HG02840 (cell line): ENCODE data around the gene DIS3.
"Not testable (repeated sequence)": the region's sequence is repeated elsewhere in the genome, so short reads cannot be mapped to it uniquely, and the experiment has no call there.

Experiments used
- ATAC-seq: cut with Tn5 transposase; IDR thresholded peaks from one replicate; pipeline ENCODE4 v1.9.1; 2021; ENCODE audit warnings: mild to moderate bottlenecking, moderate library complexity, moderate number of reproducible peaks; ENCODE audit not compliant: unreplicated experiment, low FRiP score

Gene DIS3

GRCh38 chr13:72781451-72782439, at the start of gene DIS3, which contains the start of gene PIBF1:
Gene DIS3, minus strand, starts transcription at chr13:72781900. Its CDS starts 68 bp downstream, at chr13:72781832.
Gene PIBF1, plus strand, starts transcription at chr13:72782133. Its CDS starts 1,337 bp downstream, at chr13:72783470.
- peak; percentile 98 for ATAC-seq

DNA sequence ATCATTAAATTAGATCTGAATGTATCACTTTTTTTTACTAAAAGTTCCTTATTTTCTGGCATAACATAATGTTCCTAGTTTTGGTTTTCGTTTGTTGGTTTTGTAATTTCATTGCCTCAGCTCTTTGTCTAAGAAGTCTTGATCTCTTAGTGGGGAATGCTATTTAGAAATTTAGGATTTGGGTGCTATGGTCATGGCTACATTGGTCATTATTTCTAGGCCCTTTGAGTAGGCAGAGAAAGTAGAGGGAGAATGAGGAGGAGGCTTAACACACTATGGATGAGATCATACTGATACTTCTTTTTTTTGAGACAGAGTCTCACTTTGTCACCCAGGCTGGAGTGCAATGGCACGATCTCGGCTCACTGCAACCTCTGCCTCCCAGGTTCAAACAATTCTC, 42.0 kb upstream of the DIS3 start:
- no peak for ATAC-seq

DNA sequence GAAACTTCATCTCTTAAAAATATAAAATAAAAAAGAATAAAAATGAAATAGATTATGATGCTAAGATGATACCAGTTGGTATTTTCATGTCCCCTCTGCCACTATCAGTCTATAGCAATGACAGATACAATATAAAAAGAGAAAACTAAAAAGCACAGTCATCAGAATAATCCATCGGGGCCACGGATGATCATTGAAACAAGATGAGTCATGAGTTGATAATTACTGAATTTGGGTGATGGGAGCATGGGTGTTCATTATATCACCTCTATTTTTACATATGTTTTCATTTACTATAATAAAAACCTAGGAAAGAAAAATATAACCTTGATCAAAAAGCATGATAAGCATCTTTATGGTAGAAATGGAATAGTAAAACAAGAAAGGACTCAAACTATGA, 41.4 kb upstream of the DIS3 start:
- no peak for ATAC-seq

- no peak for ATAC-seq
Observed at GRCh38 chr13:72820898-72821279, 39.2 kb upstream of the DIS3 start.

- no peak for ATAC-seq
Observed at GRCh38 chr13:72820156-72820897, 38.6 kb upstream of the DIS3 start.

DNA sequence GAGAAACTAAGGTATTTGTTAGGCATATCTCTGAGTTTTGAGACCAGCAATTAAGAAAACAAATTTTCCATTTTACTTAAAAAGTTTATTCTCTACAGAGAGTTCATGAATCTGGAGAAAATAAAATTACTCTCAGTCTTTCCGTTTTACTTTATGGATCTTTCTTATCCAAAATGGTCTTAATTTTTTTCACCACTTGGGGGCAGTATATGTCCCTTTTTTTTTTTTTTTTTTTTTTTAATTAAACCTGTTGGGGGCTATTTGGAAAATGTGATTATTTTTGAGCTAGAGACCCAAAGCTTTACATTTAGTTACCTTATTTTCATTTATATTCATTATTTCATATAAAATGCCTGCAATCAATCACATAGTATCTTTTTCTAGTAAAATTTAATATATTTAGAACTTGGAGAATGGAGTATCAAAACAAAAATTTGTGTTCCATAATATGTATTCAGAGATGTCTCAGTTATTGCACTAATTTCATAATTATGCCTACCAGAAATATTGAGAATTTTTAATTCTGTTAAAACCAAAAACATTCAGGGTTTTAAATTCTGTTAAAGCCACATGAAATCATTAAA, 27.3 kb upstream of the DIS3 start:
- ATAC-seq = no peak

DNA sequence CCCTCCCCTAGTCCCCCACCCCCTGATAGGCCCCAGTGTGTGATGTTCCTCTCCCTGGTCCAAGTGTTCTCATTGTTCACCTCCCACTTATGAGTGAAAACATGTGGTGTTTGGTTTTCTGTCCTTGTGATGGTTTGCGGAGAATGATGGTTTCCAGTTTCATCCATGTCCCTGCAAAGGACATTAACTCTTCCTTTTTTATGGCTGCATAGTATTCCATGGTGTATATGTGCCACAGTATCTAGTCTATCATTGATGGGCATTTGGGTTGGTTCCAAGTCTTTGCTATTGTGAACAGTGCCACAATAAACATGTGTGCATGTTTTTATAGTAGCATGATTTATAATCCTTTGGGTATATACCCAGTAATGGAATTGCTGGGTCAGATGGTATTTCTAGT, 24.8 kb upstream of the DIS3 start:
- ATAC-seq = not testable (repeated sequence)

- no peak for ATAC-seq
Observed at GRCh38 chr13:72805676-72806346, 24.1 kb upstream of the DIS3 start.

DNA sequence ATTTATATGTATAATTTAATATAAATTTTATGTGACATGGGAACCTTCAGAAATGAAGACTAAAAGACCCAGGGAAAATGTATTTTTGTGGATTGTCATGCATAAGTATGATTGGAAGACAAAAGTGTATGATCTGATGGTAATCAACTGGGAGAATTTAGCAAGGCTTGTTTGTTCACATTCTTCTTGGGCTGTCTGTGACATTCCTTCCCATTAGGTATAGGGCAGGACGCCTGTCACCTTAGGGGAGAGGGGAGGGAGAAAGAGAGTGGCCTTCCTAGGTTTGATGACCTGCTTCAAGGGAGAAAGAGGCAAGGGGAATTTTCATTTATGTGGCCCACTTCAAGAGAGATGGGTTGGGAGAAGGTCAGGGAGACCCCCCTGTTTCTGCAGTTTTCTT, 22.6 kb upstream of the DIS3 start:
- no peak for ATAC-seq

DNA sequence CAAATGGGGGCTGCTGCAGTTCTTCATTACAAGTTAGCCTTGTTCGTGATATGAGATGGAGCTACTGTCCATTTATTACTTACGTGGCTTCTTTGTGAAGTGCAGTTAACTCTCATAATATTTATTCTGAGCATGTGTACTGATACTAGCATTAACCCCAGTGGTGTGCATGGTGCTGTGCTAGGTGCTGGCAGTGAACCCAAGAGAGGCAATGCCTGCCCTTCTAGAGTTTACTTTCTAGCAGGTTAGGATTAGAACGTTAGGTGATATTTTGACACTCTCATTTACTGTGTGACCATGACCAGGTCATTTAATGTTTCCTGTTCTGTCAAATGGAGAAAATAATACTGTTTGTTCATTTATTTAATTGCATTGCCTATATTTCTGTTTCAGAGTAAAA, 17.1 kb upstream of the DIS3 start:
- ATAC-seq = no peak

- ATAC-seq = no peak
Observed at GRCh38 chr13:72792640-72793039, 10.9 kb upstream of the DIS3 start.

DNA sequence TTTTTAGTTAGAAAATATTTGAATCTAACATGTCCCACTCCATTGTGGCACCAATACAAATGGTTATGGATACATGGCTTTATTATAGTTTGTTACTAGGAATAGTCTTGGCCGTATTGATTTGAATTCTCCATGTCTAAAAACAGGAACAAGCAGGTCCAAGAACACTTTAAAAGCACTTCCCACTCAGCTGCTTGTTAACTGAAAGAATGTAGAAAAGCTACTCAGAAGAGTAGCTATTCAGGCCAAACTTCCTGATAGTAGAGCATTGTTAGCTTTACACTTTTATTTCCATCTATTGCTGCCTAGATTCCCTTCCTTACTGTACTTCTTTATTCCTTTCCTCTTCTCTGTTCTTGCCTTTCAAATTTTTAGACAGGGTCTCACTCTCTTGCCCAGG, 7.1 kb upstream of the DIS3 start:
- ATAC-seq = no peak

DNA sequence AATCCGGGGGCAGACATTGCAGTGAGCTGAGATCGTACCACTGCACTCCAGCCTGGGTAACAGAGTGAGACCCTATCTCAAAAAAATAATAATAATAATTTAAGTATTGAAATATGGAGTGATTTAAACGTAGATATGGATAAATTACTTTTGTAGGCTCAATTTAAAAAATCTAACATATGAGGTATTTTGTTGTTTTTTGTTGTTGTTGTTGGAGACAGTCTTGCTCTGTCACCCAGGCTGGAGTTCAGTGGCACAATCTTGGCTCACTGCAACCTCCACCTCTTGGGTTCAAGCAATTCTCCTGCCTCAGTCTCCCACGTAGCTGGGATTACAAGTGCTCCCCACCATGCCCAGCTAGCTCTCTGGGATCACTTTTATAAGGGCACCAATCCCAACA, 3.0 kb upstream of the DIS3 start:
- ATAC-seq = not testable (repeated sequence)

GRCh38 chr13:72782717-72783116, 1.0 kb upstream of the DIS3 start:
- no peak for ATAC-seq

DNA sequence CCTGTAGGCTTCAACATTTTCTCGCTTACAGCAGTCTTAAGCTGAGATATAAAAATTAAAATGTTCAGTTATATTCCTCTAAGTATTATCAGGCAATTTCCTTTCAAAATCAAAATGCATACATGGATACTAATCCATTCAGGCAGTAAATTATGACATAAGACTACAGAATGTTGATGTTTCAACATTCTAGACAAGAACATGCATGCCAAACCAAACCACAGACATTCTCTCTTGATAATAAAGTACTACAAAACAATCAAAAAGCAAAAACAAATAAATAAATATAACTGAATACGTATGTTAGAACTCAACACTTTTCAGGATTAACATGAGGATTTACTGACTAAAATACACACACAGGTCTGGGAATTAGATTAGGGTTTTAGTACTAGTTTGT, 7.7 kb downstream of the DIS3 start:
- ATAC-seq = no peak

- no peak for ATAC-seq
Observed at GRCh38 chr13:72763411-72763810, 18.3 kb downstream of the DIS3 start.

DNA sequence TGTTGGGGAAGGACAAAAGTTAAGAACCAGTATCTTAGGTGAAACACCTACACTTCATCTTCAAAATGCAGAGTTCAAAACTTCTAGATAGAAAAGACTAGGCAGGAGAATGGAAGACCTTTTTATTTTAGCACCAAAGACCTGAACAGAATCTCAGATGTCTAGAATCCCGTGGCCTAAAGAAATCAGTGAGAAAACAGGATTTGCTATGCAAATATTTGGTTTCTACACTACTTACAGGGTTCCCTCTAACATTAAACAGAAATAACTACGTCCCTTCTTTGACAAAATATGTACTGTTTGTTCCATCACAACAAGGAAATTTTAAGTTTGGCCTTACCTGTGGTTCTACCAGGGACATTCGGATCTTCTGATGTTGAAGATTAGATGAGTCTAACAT, 21.5 kb downstream of the DIS3 start:
- ATAC-seq = no peak

DNA sequence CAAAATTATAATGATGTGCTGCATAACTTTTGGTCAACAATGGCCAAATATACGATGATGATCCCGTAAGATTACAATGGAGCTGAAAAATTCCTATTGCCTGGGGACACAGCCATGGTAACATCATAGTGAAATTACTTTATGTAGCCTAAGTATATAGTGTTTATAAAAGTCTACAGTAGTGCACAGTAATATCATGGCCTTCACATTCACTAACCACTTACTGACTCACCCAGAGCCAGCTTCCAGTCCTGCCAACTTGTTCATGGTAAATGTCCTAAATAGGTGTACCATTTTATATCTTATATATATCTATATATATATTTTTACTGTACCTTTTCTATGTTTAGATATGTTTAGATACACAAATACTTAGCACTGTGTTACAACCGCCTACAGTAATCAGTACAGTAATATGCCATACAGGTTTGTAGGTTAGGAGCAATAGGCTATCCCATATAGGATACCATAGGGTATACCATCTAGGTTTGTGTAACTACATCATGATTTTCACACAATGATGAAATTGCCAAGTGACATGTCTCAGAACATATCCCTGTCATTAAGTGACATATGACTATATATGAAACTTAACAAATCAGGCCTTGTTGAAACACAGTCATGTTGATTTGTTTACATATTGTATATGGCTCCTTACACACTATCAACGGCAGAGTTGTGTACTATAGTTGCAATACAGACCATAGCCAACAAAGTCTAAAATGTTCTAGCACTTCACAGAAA, 23.7 kb downstream of the DIS3 start:
- no peak for ATAC-seq

DNA sequence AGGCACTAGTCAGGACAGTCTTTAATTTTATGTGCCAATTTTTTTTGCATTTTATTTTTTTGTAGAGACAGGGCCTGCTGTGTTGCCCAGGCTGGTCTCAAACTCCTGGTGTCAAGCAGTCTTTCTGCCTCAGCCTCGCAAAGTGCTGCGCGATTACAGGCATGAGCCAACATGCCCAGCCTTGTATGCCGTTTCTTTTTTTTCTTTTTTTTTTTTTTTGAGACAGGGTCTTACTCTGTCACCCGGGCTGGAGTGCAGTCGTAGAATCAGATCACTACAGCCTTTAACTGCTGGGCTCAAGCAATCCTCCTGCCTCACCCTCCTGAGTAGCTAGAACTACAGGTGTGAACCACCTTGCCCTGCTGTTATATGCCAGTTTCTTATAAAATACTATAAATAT, 27.6 kb downstream of the DIS3 start:
- ATAC-seq = no peak

- no peak for ATAC-seq
Observed at GRCh38 chr13:72751220-72751619, 30.5 kb downstream of the DIS3 start.
